H1 (cell line): ENCODE results near the gene KPRP. TPM values are rescaled to one million over a fixed set of nuclear protein-coding genes. Genes with fewer than 3 reads are reported as not detected.

ENCODE experiments used
- CTCF ChIA-PET: fragments of 300-600 bp; sonication (Branson Sonifier 250); formaldehyde crosslinking; loops from one replicate; lab custom pipeline; 2021; ENCODE audit not compliant: partially characterized antibody; lab: Charles Lee
- POLR2A ChIA-PET: fragments of 300-600 bp; sonication (Branson Sonifier 250); formaldehyde crosslinking; loops from one replicate; lab custom pipeline; 2021; ENCODE audit warnings: inconsistent platforms; ENCODE audit not compliant: partially characterized antibody; lab: Charles Lee
- DNase-seq, 2 experiments: peaks; one replicate each; pipeline versions ENCODE4 v3.0.0 to v3.0.0-alpha.2; 2010 to 2022; ENCODE audit warnings: low spot score in 2 of 2, low read depth in 1 of 2, mixed read lengths in 1 of 2
- FAIRE-seq: peaks from 2 replicates; lab custom pipeline; 2011; peaks lifted over from hg19 to GRCh38; lab: Jason Lieb, UNC
- H2AFZ ChIP-seq: 2 replicates; pipeline ENCODE4 v1.8.1; 2012; ENCODE audit warnings: low read length, inconsistent platforms
- H2AK5ac ChIP-seq: 2 replicates; pipeline ENCODE4 v1.6.1; 2013; ENCODE audit warnings: low read depth, low read length
- H2BK120ac ChIP-seq: replicated peaks from 2 replicates; pipeline ENCODE3; 2013; ENCODE audit warnings: low read depth, low read length, inconsistent platforms
- H2BK12ac ChIP-seq: 2 replicates; pipeline ENCODE4 v1.6.1; 2013; ENCODE audit warnings: low read depth, low read length
- H2BK15ac ChIP-seq: 2 replicates; pipeline ENCODE4 v1.6.1; 2013; ENCODE audit warnings: low read length
- H2BK20ac ChIP-seq: 2 replicates; pipeline ENCODE4 v1.6.1; 2013; ENCODE audit warnings: low read length
- H2BK5ac ChIP-seq: 2 replicates; pipeline ENCODE4 v1.6.1; 2013; ENCODE audit warnings: low read depth, low read length
- H3K14ac ChIP-seq: 2 replicates; pipeline ENCODE4 v1.6.1; 2013; ENCODE audit warnings: inconsistent platforms; ENCODE audit not compliant: insufficient read length
- H3K18ac ChIP-seq: 2 replicates; pipeline ENCODE4 v1.6.1; 2013; ENCODE audit warnings: low read length; ENCODE audit errors: extremely low read depth
- H3K23ac ChIP-seq: 2 replicates; pipeline ENCODE4 v1.6.1; 2013; ENCODE audit warnings: inconsistent platforms; ENCODE audit not compliant: insufficient read length
- H3K23me2 ChIP-seq: 2 replicates; pipeline ENCODE4 v1.6.1; 2013; ENCODE audit warnings: low read depth, low read length
- H3K27ac ChIP-seq: 2 replicates; pipeline ENCODE4 v1.6.1; 2011; ENCODE audit warnings: low read depth, low read length, inconsistent platforms
- H3K27me3 ChIP-seq, 4 experiments: replicated peaks in 1 of 4; 1 replicate in 1 of 4; 2 replicates in 3 of 4; pipeline versions ENCODE4 v1.6.1 to v1.8.1; 2011 to 2013; ENCODE audit warnings: low read length in 3 of 4, mild to moderate bottlenecking in 3 of 4, inconsistent platforms in 2 of 4, mixed read lengths in 2 of 4, moderate library complexity in 1 of 4; ENCODE audit not compliant: control insufficient read depth in 3 of 4, insufficient read depth in 3 of 4; ENCODE audit errors: extremely low read depth in 1 of 4
- H3K36me3 ChIP-seq, 4 experiments: 2 replicates each; pipeline versions ENCODE4 v1.6.1 to v1.8.1; 2011 to 2013; ENCODE audit warnings: mild to moderate bottlenecking in 4 of 4, low read length in 3 of 4, moderate library complexity in 2 of 4, control low read depth in 1 of 4, inconsistent platforms in 1 of 4; ENCODE audit not compliant: insufficient read depth in 4 of 4, control insufficient read depth in 2 of 4
- H3K4ac ChIP-seq: replicated peaks from 2 replicates; pipeline ENCODE3; 2013; ENCODE audit warnings: low read length, low read depth, mixed read lengths, inconsistent platforms; ENCODE audit not compliant: insufficient read length
- H3K4me1 ChIP-seq, 4 experiments: replicated peaks in 1 of 4; 1 replicate in 1 of 4; 2 replicates in 3 of 4; pipeline versions ENCODE4 v1.6.1 to v1.8.1; 2011 to 2013; ENCODE audit warnings: low read length in 3 of 4, inconsistent platforms in 2 of 4, mixed read lengths in 1 of 4; ENCODE audit not compliant: insufficient read depth in 4 of 4, control insufficient read depth in 3 of 4
- H3K4me2 ChIP-seq, 2 experiments: 2 replicates each; pipeline versions ENCODE4 v1.6.1 to v1.8.1; 2011 to 2013; ENCODE audit warnings: low read depth in 2 of 2, low read length in 2 of 2, control low read depth in 1 of 2, inconsistent platforms in 1 of 2, mild to moderate bottlenecking in 1 of 2; ENCODE audit not compliant: insufficient read depth in 1 of 2
- H3K4me3 ChIP-seq, 4 experiments: fragments of 200-600, 300-600 bp in 1 of 4; sonication (generic), shearing (Covaris generic), sonication (Bioruptor Twin) in 1 of 4; 2 replicates each; pipeline versions ENCODE4 v1.5.1 to v1.8.1; 2011 to 2016; ENCODE audit warnings: low read length in 4 of 4, low read depth in 3 of 4, control low read depth in 2 of 4, inconsistent platforms in 2 of 4, mild to moderate bottlenecking in 2 of 4, mixed read lengths in 1 of 4, moderate library complexity in 1 of 4; ENCODE audit not compliant: insufficient read depth in 2 of 4; ENCODE audit errors: extremely low read depth in 1 of 4
- H3K56ac ChIP-seq: replicated peaks from 2 replicates; pipeline ENCODE3; 2013; ENCODE audit warnings: low read depth, mild to moderate bottlenecking, mixed read lengths, low read length, inconsistent platforms; ENCODE audit not compliant: insufficient read length
- H3K79me1 ChIP-seq: 2 replicates; pipeline ENCODE4 v1.6.1; 2013; ENCODE audit warnings: low read depth, low read length, control low read depth
- H3K79me2 ChIP-seq, 2 experiments: 2 replicates each; pipeline versions ENCODE4 v1.6.1 to v1.8.1; 2012 to 2013; ENCODE audit warnings: low read length in 2 of 2, mild to moderate bottlenecking in 2 of 2, inconsistent platforms in 1 of 2; ENCODE audit not compliant: insufficient read depth in 2 of 2, control insufficient read depth in 1 of 2
- H3K9ac ChIP-seq, 4 experiments: replicated peaks in 1 of 4; 1 replicate in 1 of 4; 2 replicates in 3 of 4; pipeline versions ENCODE4 v1.6.1 to v1.8.1; 2011 to 2013; ENCODE audit warnings: low read depth in 3 of 4, low read length in 3 of 4, control low read depth in 2 of 4, mild to moderate bottlenecking in 2 of 4, moderate library complexity in 2 of 4, inconsistent platforms in 1 of 4; ENCODE audit errors: extremely low read depth in 1 of 4
- H3K9me3 ChIP-seq, 2 experiments: 2 replicates each; pipeline versions ENCODE4 v1.6.1 to v1.8.1; 2012 to 2013; ENCODE audit warnings: mild to moderate bottlenecking in 2 of 2, moderate library complexity in 2 of 2, control low read depth in 1 of 2, inconsistent platforms in 1 of 2, low read depth in 1 of 2, low read length in 1 of 2, mixed read lengths in 1 of 2; ENCODE audit not compliant: insufficient read depth in 2 of 2
- H4K20me1 ChIP-seq, 2 experiments: replicated peaks in 1 of 2; 2 replicates each; pipeline versions ENCODE3 to v1.8.1; 2011 to 2013; ENCODE audit warnings: inconsistent platforms in 2 of 2, low read length in 2 of 2, mild to moderate bottlenecking in 1 of 2; ENCODE audit not compliant: insufficient read depth in 2 of 2, control insufficient read depth in 1 of 2
- H4K5ac ChIP-seq: 2 replicates; pipeline ENCODE4 v1.6.1; 2013; ENCODE audit warnings: low read length, low read depth, mixed read lengths, inconsistent platforms; ENCODE audit not compliant: insufficient read length
- H4K8ac ChIP-seq: 2 replicates; pipeline ENCODE4 v1.8.0; 2013; ENCODE audit warnings: mild to moderate bottlenecking, moderate library complexity, low read length, inconsistent platforms; ENCODE audit not compliant: insufficient read depth; ENCODE audit errors: extremely low read depth
- H4K91ac ChIP-seq: replicated peaks from 2 replicates; pipeline ENCODE3; 2013; ENCODE audit warnings: low read length, mixed read lengths, inconsistent platforms; ENCODE audit not compliant: insufficient read length
- BACH1 ChIP-seq: IDR thresholded peaks from 2 replicates; pipeline ENCODE4 v1.6.1; 2012; ENCODE audit warnings: low read length, improper control_type of control experiment
- CEBPB ChIP-seq: IDR thresholded peaks from 2 replicates; pipeline ENCODE4 v1.6.1; 2012; ENCODE audit warnings: low read depth, low read length
- EP300 ChIP-seq, 2 experiments: IDR thresholded peaks; 1 replicate in 1 of 2; 2 replicates in 1 of 2; pipeline ENCODE4 v1.6.1; 2011 to 2012; ENCODE audit warnings: low read depth in 2 of 2, low read length in 2 of 2, mild to moderate bottlenecking in 2 of 2, borderline replicate concordance in 1 of 2, inconsistent platforms in 1 of 2, moderate library complexity in 1 of 2
- FOSL1 ChIP-seq: IDR thresholded peaks from 2 replicates; pipeline ENCODE4 v1.6.1; 2011; ENCODE audit warnings: mild to moderate bottlenecking, low read depth, low read length, moderate library complexity; ENCODE audit not compliant: insufficient read depth
- GABPA ChIP-seq: IDR thresholded peaks from 2 replicates; pipeline ENCODE4 v1.6.1; 2011; ENCODE audit warnings: mild to moderate bottlenecking, low read length, moderate library complexity, borderline replicate concordance; ENCODE audit not compliant: insufficient read depth
- HDAC6 ChIP-seq: IDR thresholded peaks from one replicate; pipeline ENCODE4 v1.7.1; 2012; ENCODE audit warnings: low read depth, mild to moderate bottlenecking, inconsistent platforms, low read length, moderate library complexity
- NRF1 ChIP-seq: IDR thresholded peaks from 2 replicates; pipeline ENCODE4 v1.6.1; 2011; ENCODE audit warnings: mild to moderate bottlenecking, low read depth, low read length, improper control_type of control experiment
- RAD21 ChIP-seq, 2 experiments: IDR thresholded peaks in 1 of 2; conservative IDR thresholded peaks in 1 of 2; 2 replicates each; pipeline ENCODE4 v1.6.1; 2011; ENCODE audit warnings: low read depth in 2 of 2, low read length in 2 of 2, improper control_type of control experiment in 1 of 2, inconsistent platforms in 1 of 2, mild to moderate bottlenecking in 1 of 2, moderate library complexity in 1 of 2
- RXRA ChIP-seq: IDR thresholded peaks from 2 replicates; pipeline ENCODE4 v1.6.1; 2011; ENCODE audit warnings: low read depth, mild to moderate bottlenecking, low read length, moderate library complexity; ENCODE audit not compliant: insufficient read depth
- SIRT6 ChIP-seq: IDR thresholded peaks from one replicate; pipeline ENCODE4 v1.7.1; 2012; ENCODE audit warnings: low read length, inconsistent platforms
- SP1 ChIP-seq: IDR thresholded peaks from 2 replicates; pipeline ENCODE4 v1.6.1; 2011; ENCODE audit warnings: low read depth, low read length
- SRF ChIP-seq: IDR thresholded peaks from 2 replicates; pipeline ENCODE4 v1.6.1; 2011; ENCODE audit warnings: mild to moderate bottlenecking, low read depth, low read length, moderate library complexity
- SUZ12 ChIP-seq: fragments of 200-600 bp; sonication (generic); IDR thresholded peaks from 2 replicates; pipeline ENCODE4 v1.6.1; 2012; ENCODE audit warnings: mild to moderate bottlenecking, inconsistent platforms, low read length, moderate library complexity, mixed read lengths
- TAF7 ChIP-seq: optimal IDR thresholded peaks from 2 replicates; pipeline ENCODE3; 2011; ENCODE audit warnings: low read depth, mild to moderate bottlenecking, inconsistent platforms, low read length, moderate library complexity, borderline replicate concordance
- TEAD4 ChIP-seq: IDR thresholded peaks from 2 replicates; pipeline ENCODE4 v1.6.1; 2012; ENCODE audit warnings: low read depth, low read length, inconsistent platforms, mixed read lengths
- WGBS, 2 experiments: shearing (Covaris generic) in 1 of 2; methylation state at CpG; one replicate each; pipeline versions ENCODE4 v1.1.6 to v1.1.7; 2013 to 2015; ENCODE audit warnings: low lambda C conversion rate in 2 of 2, mixed read lengths in 2 of 2, inconsistent platforms in 1 of 2, low coverage in 1 of 2, missing lambda C conversion rate in 1 of 2; ENCODE audit not compliant: insufficient replicate concordance in 2 of 2, insufficient coverage in 1 of 2, insufficient read length in 1 of 2; ENCODE audit errors: extremely low coverage in 1 of 2, missing lambda C conversion rate in 1 of 2; 5-methylcytosine and 5-hydroxymethylcytosine counted together
- polyA plus RNA-seq, 7 experiments: library from polyadenylated mRNA; depleted of rRNA in 3 of 7; stranded (reverse) in 5 of 7; unstranded in 2 of 7; fragments of >200 nt in 5 of 7; fragments of 200-250 nt in 2 of 7; gene quantifications; 1 replicate in 5 of 7; 2 replicates in 1 of 7; 4 replicates in 1 of 7; pipeline versions ENCODE4 v1.2.1 to v1.2.3, GENCODE V29; 2011 to 2013; ENCODE audit warnings: missing spikeins in 2 of 7, mixed read lengths in 2 of 7
- total RNA-seq: library from RNA; stranded (reverse); fragmentation: NEBNext Ultra II Directional; extraction: Animal tissue kit (Norgen Biotek cat#: 25700); gene quantifications from 2 replicates; pipeline ENCODE4 v1.2.1, GENCODE V29; 2021

KPRP gene
- total and polyA plus RNA-seq, 2 of the 8 experiments (the other 6 are each of a cell fraction or from before 2014, with no cell fraction given), result not detected

- H3K9ac ChIP-seq, result no peak overlapping the region
- no peak overlapping the region for H3K56ac ChIP-seq
- H3K18ac ChIP-seq, result no peak overlapping the region
- H3K27me3 ChIP-seq, result no peaks in the 10 kb centered on the region
- no peak overlapping the region for H2BK5ac ChIP-seq
- H4K8ac ChIP-seq, result no peak overlapping the region
- no peak overlapping the region for H3K14ac ChIP-seq
- POLR2A ChIA-PET, result no interaction called here
- H2AK5ac ChIP-seq, result no peak overlapping the region
- FAIRE-seq (no peak), DNase-seq (no peak)
- H2BK20ac ChIP-seq, result no peak overlapping the region
- no peak overlapping the region for H3K4me2 ChIP-seq
- H3K4me3 ChIP-seq, result no peak overlapping the region
- H3K36me3 ChIP-seq, result no peaks in the 10 kb centered on the region
- no peak overlapping the region for H2BK15ac ChIP-seq
- H3K4me1 ChIP-seq, result no peaks in the 10 kb centered on the region
- no peak overlapping the region for H2AFZ ChIP-seq
- H2BK120ac ChIP-seq, result no peak overlapping the region
- CTCF ChIA-PET, result interaction anchor here (0.6 kb wide), 1 partner anchor 425 kb away, joined by 3 read pairs; no protein-coding TSS in a partner anchor
- H3K79me1 ChIP-seq, result no peaks in the 10 kb centered on the region
- H3K79me2 ChIP-seq, result no peaks in the 10 kb centered on the region
- H3K23ac ChIP-seq, result no peak overlapping the region
- H4K91ac ChIP-seq, result no peak overlapping the region
- no peak overlapping the region for H4K5ac ChIP-seq
- no peak overlapping the region for H3K4ac ChIP-seq
- H4K20me1 ChIP-seq, result no peaks in the 10 kb centered on the region
- H2BK12ac ChIP-seq, result no peak overlapping the region
- H3K9me3 ChIP-seq, result peaks cover 19 to 39% of the 10 kb centered on the region in 2 experiments; a peak in 3 of 4 replicates
- TF ChIP-seq SRF, result no peak
- TF ChIP-seq CEBPB, result no peak
- TF ChIP-seq GABPA, result no peak
- no peak for TF ChIP-seq BACH1
- no peak for TF ChIP-seq TEAD4
- TF ChIP-seq SUZ12, result no peak
- no peak for TF ChIP-seq SP1
- TF ChIP-seq HDAC6, result no peak
- TF ChIP-seq RXRA, result no peak
- no peak for TF ChIP-seq TAF7
- TF ChIP-seq FOSL1, result no peak
- TF ChIP-seq SIRT6, result no peak
- TF ChIP-seq EP300 (IDR thresholded peaks at IDR 0.05; ENCODE audit: borderline replicate concordance in 1 of 2, low read depth in 2 of 2, low read length in 2 of 2), result no peak
- no peak for TF ChIP-seq RAD21 (IDR thresholded peaks at IDR 0.05 in 1 of 2, conservative IDR thresholded peaks at IDR 0.05 in 1 of 2; ENCODE audit: low read depth in 2 of 2, low read length in 2 of 2)
- TF ChIP-seq NRF1, result no peak
- H3K27ac ChIP-seq, result no peak overlapping the region
- WGBS, 2 experiments, result 45% methylated on average over 3 of the region's 4 CpGs; no CpG with 5 or more reads in 1 of the 2 experiments
- no peaks in the 10 kb centered on the region for H3K23me2 ChIP-seq
Observed at GRCh38 chr1:152795686-152796085, 37.9 kb downstream of the KPRP start.
